HepG2 (cell line): ENCODE measurements around the gene DUS1L. TPM values are rescaled to one million over a fixed set of nuclear protein-coding genes. Genes with fewer than 3 reads are reported as not detected.

ENCODE experiments used
- FOXA3 ChIP-seq: IDR thresholded peaks from 2 replicates; pipeline ENCODE4 v1.6.1; 2016; ENCODE audit warnings: missing genetic modification reagents, missing compliant biosample characterization
- GTF2F1 ChIP-seq: fragments of 150-350 bp; IDR thresholded peaks from 2 replicates; pipeline ENCODE4 v1.6.1; 2014; ENCODE audit warnings: low read length
- HNRNPL ChIP-seq: fragments of 200-400 bp; formaldehyde crosslinking; IDR thresholded peaks from 2 replicates; pipeline ENCODE4 v1.6.1; 2017; ENCODE audit warnings: mild to moderate bottlenecking, low read depth, low read length
- PPARG ChIP-seq: conservative IDR thresholded peaks from 2 replicates; pipeline ENCODE4 v1.6.1; 2016; ENCODE audit warnings: missing biosample characterization, missing genetic modification reagents
- SKI ChIP-seq: fragments of 450-650 bp; IDR thresholded peaks from one replicate; pipeline ENCODE4 v1.6.1; 2018; ENCODE audit warnings: mild to moderate bottlenecking; ENCODE audit not compliant: partially characterized antibody
- SNAPC2 ChIP-seq: sonication (generic); formaldehyde crosslinking; IDR thresholded peaks from 2 replicates; pipeline ENCODE4 v1.8.1; 2022; ENCODE audit warnings: mild to moderate bottlenecking, missing genetic modification reagents
- ZBTB38 ChIP-seq: sonication (generic); formaldehyde crosslinking; IDR thresholded peaks from 2 replicates; pipeline ENCODE4 v1.5.1; 2020; ENCODE audit warnings: mild to moderate bottlenecking, missing genetic modification reagents
- ZNF232 ChIP-seq: sonication (generic); formaldehyde crosslinking; IDR thresholded peaks from 2 replicates; pipeline ENCODE4 v1.4.0; 2020; ENCODE audit warnings: missing genetic modification reagents, borderline replicate concordance
- ZNF235 ChIP-seq: sonication (generic); formaldehyde crosslinking; IDR thresholded peaks from 2 replicates; pipeline ENCODE4 v1.8.1; 2023; ENCODE audit warnings: mild to moderate bottlenecking, missing genetic modification reagents, borderline replicate concordance
- ZNF737 ChIP-seq: sonication (generic); formaldehyde crosslinking; IDR thresholded peaks from 2 replicates; pipeline ENCODE4 v1.5.0; 2020; ENCODE audit warnings: missing genetic modification reagents, mild to moderate bottlenecking, borderline replicate concordance
- ZNF776 ChIP-seq: sonication (generic); formaldehyde crosslinking; IDR thresholded peaks from 2 replicates; pipeline ENCODE4 v1.4.0; 2020; ENCODE audit warnings: mild to moderate bottlenecking, missing genetic modification reagents
- polyA plus RNA-seq, 8 experiments: library from polyadenylated mRNA; depleted of rRNA in 3 of 8; stranded (reverse) in 7 of 8; unstranded in 1 of 8; fragments of >200 nt; fragmentation: Illumina TruSeq in 4 of 8; extraction: Trizol in 4 of 8; gene quantifications; 2 replicates each; pipeline versions ENCODE4 v1.2.1 to v1.2.3, GENCODE V29; 2011 to 2016; ENCODE audit warnings: low read depth in 4 of 8, missing spikeins in 1 of 8, mixed read lengths in 1 of 8; ENCODE audit not compliant: insufficient read depth in 1 of 8
- total RNA-seq, 5 experiments: library from RNA; depleted of rRNA; stranded (reverse); fragments of >200 nt; fragmentation: Illumina TruSeq; extraction: Trizol; gene quantifications; 2 replicates each; pipeline ENCODE4 v1.2.3, GENCODE V29; 2016; ENCODE audit warnings: low read depth in 1 of 5
- TF ChIP-seq, protein P1 (sequence below): sonication (generic); formaldehyde crosslinking; IDR thresholded peaks from 2 replicates; pipeline ENCODE4 v1.4.0; 2020; ENCODE audit warnings: mild to moderate bottlenecking, low read depth, missing genetic modification reagents
- TF ChIP-seq, protein P2 (sequence below): sonication (generic); formaldehyde crosslinking; IDR thresholded peaks from 2 replicates; pipeline ENCODE4 v1.4.0; 2020; ENCODE audit warnings: missing genetic modification reagents
- TF ChIP-seq, protein P3 (sequence below): sonication (generic); formaldehyde crosslinking; IDR thresholded peaks from 2 replicates; pipeline ENCODE4 v1.4.0; 2020; ENCODE audit warnings: missing genetic modification reagents
- TF ChIP-seq, protein P4 (sequence below): sonication (generic); formaldehyde crosslinking; IDR thresholded peaks from 2 replicates; pipeline ENCODE4 v1.4.0; 2020; ENCODE audit warnings: mild to moderate bottlenecking, missing genetic modification reagents

The DUS1L gene
- total and polyA plus RNA-seq, 2 of the 13 experiments (the other 11 are each of a cell fraction or from before 2014, with no cell fraction given), result 81.0 to 109 TPM

DNA sequence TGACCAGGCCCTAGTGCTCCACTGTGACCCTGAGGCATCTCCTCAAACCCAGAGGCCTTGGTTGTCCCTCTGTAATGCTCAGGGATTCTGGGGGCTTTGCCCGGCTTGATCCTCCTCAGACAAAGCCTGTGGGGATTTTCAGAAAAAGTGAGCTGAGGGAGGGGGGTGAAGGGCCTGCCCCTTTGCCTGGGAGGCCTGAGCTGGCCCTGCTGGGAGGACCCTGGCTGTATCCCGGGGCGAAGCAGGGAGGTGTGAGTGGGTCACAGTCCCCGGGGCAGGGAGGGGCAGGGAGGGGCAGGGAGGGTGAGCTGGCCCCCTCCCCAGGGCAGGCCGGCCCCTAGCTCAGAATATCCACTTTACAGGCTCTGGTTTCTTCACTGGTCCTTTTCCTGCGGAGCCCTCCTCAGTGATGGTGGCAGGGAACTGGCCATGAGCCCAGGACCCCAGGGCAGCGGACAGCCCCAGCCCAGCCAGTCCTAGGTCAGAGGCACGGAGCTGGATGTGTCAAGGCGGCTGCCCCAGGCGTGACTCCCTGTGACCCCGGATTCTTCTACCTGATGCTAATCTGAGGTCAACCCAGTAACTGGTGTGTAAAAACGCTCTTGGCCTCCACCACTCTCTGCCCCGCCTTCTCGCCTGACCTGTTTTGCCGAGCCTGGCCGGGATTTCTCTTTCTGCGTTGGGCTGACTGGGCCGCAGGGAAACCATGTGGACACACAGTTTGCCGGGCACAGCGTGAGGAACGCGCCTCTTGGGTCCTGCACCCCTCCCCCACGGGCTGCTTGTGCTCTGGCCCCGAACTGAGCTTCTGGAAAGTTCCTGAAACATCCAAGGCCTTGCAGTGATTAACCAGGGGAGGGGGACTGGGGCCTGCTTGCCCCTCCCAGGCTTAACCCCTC is 38.2 kb upstream of the DUS1L start (continued):
- TF ChIP-seq SKI (peak; percentile 87), ZNF232 (CRISPR knock-in tag) (peak; percentile 82; the same call in 1 of the 2 replicates), ZBTB38 (CRISPR knock-in tag) (no peak), ZNF776 (CRISPR knock-in tag) (peak; percentile 39; the same call in 1 of the 2 replicates), PPARG (CRISPR knock-in tag) (peak; percentile 48), SNAPC2 (CRISPR knock-in tag) (peak; percentile 85), FOXA3 (CRISPR knock-in tag) (peak; percentile 70), GTF2F1 (no peak), ZNF235 (CRISPR knock-in tag) (no peak), HNRNPL (0 out of 2 replicates have a peak, but pooled peaks have one; percentile 72), ZNF737 (CRISPR knock-in tag) (no peak)
- TF ChIP-seq, protein P1, sequence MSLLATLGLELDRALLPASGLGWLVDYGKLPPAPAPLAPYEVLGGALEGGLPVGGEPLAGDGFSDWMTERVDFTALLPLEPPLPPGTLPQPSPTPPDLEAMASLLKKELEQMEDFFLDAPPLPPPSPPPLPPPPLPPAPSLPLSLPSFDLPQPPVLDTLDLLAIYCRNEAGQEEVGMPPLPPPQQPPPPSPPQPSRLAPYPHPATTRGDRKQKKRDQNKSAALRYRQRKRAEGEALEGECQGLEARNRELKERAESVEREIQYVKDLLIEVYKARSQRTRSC (CRISPR knock-in tag), result no peak
- TF ChIP-seq, protein P2, sequence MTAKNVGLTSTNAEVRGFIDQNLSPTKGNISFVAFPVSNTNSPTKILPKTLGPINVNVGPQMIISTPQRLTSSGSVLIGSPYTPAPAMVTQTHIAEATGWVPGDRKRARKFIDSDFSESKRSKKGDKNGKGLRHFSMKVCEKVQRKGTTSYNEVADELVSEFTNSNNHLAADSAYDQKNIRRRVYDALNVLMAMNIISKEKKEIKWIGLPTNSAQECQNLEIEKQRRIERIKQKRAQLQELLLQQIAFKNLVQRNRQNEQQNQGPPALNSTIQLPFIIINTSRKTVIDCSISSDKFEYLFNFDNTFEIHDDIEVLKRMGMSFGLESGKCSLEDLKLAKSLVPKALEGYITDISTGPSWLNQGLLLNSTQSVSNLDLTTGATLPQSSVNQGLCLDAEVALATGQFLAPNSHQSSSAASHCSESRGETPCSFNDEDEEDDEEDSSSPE (CRISPR knock-in tag), result peak; percentile 85
- TF ChIP-seq, protein P3, sequence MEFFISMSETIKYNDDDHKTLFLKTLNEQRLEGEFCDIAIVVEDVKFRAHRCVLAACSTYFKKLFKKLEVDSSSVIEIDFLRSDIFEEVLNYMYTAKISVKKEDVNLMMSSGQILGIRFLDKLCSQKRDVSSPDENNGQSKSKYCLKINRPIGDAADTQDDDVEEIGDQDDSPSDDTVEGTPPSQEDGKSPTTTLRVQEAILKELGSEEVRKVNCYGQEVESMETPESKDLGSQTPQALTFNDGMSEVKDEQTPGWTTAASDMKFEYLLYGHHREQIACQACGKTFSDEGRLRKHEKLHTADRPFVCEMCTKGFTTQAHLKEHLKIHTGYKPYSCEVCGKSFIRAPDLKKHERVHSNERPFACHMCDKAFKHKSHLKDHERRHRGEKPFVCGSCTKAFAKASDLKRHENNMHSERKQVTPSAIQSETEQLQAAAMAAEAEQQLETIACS (CRISPR knock-in tag), result peak; percentile 65
- TF ChIP-seq, protein P4, sequence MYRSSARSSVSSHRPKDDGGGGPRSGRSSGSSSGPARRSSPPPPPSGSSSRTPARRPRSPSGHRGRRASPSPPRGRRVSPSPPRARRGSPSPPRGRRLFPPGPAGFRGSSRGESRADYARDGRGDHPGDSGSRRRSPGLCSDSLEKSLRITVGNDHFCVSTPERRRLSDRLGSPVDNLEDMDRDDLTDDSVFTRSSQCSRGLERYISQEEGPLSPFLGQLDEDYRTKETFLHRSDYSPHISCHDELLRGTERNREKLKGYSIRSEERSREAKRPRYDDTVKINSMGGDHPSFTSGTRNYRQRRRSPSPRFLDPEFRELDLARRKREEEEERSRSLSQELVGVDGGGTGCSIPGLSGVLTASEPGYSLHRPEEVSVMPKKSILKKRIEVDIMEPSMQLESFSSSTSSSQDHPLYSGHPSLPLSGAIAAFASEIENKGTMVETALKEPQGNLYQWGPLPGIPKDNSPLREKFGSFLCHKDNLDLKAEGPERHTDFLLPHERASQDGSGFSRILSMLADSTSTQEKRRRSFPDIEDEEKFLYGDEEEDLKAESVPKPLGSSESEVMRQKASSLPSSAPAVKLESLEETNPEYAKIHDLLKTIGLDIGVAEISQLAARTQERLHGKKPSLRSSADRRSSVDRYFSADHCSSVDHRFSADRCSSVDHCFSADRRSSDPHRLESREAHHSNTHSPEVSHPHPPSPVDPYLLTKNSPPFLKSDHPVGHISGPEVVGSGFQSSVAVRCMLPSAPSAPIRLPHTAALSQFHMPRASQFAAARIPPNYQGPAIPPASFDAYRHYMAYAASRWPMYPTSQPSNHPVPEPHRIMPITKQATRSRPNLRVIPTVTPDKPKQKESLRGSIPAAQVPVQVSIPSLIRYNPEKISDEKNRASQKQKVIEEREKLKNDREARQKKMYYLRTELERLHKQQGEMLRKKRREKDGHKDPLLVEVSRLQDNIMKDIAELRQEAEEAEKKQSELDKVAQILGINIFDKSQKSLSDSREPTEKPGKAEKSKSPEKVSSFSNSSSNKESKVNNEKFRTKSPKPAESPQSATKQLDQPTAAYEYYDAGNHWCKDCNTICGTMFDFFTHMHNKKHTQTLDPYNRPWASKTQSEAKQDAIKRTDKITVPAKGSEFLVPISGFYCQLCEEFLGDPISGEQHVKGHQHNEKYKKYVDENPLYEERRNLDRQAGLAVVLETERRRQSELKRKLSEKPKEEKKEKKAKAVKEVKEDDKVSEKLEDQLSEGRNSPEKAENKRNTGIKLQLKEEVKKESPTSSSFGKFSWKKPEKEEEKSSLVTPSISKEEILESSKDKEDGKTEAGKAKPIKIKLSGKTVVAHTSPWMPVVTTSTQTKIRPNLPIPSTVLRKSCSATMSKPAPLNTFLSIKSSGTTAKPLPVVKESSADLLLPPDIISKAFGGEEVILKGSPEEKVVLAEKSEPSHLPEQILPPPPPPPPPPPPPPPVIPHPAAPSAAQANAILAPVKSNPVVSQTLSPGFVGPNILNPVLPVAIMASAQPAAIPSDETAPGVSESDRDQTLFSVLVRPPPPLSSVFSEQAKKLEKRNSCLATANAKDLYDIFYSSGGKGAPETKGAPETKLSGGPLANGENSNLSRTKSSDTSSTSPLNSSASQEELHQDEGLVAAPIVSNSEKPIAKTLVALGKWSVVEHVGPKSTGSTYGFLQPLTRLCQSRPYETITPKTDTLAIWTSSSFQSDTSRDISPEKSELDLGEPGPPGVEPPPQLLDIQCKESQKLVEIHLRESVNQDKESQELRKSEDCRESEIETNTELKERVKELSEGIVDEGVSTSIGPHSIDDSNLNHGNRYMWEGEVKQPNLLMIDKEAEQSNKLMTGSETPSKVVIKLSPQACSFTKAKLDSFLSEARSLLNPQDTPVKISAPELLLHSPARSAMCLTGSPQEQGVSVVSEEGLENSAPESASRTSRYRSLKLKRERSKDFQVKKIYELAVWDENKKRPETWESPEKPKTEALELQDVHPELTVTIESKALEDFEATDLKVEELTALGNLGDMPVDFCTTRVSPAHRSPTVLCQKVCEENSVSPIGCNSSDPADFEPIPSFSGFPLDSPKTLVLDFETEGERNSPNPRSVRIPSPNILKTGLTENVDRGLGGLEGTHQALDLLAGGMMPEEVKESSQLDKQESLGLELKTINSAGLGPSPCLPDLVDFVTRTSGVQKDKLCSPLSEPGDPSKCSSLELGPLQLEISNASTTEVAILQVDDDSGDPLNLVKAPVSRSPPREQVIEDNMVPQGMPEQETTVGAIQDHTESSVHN (CRISPR knock-in tag), result peak; percentile 83
